IPS-20b (cell line): ENCODE data around the gene FAM200B.
A peak's percentile ranks its signal among the peaks of the same experiment; 100 is the strongest.

Source experiments
- H3K27ac ChIP-seq: one replicate; pipeline ENCODE4 v1.5.1; 2013; ENCODE audit warnings: low read length
- H3K27me3 ChIP-seq: 2 replicates; pipeline ENCODE4 v1.6.1; 2013; ENCODE audit warnings: mild to moderate bottlenecking, low read length, inconsistent platforms; ENCODE audit not compliant: insufficient read depth
- H3K36me3 ChIP-seq: 2 replicates; pipeline ENCODE4 v1.6.1; 2013; ENCODE audit warnings: low read depth, mild to moderate bottlenecking, inconsistent platforms, low read length, moderate library complexity; ENCODE audit not compliant: insufficient read depth
- H3K4me1 ChIP-seq: 2 replicates; pipeline ENCODE4 v1.6.1; 2013; ENCODE audit warnings: mild to moderate bottlenecking, control low read depth, inconsistent platforms, low read length, moderate library complexity; ENCODE audit not compliant: insufficient read depth
- H3K4me3 ChIP-seq: 2 replicates; pipeline ENCODE4 v1.5.1; 2013; ENCODE audit warnings: mild to moderate bottlenecking, low read length, inconsistent platforms
- H3K9ac ChIP-seq: 2 replicates; pipeline ENCODE4 v1.6.1; 2013; ENCODE audit warnings: low read depth, mild to moderate bottlenecking, inconsistent platforms, low read length, moderate library complexity
- H3K9me3 ChIP-seq: 2 replicates; pipeline ENCODE4 v1.6.1; 2013; ENCODE audit warnings: mild to moderate bottlenecking, low read depth, low read length, inconsistent platforms; ENCODE audit not compliant: insufficient read depth

Gene FAM200B

DNA sequence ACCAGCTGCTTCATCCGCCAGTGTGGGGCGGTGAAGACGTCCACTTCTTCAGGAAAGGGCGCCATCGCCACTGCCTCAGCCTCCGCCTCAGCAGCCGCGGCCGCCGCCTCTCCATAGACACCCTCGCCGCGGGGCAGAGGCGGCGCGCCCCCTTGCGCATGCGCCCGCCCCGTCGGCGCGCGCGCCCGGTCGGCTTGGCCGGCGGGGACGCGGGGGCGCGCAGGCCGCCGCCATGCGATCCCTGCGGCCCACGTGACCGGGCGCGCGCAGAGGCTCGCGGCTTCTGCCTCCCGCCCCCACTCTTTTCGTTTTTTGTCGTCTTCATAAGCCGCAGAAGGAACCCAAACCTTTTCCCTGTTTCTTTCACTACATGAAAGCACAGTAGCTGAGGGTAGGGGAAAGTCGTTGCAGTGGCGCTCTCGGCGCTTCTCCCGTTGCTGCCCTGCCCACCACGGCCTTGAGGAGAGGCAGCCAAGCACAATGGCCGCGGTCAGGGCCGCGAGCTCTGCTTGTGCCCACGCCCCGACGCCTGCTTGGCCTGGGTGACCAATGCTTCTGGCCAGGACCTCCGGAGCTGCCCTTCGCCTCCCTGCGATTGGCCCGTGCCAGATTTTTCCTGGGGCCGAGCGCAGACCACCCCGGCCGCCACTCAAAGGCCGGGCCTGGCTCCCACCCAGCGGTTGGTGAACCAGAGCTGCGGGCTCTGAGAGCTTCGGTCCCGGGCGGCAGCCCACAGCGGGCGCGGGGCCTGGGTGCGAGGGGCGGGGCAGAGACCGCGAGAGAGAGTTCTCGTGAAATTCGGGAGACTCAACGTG is 26.2 kb upstream of the FAM200B start, which contains the start of gene FBXL5:
FBXL5 (minus strand) TSS at position 135 of the 815 bp plus-strand sequence; CDS start at position 65, 70 bp downstream.
- H3K27me3 ChIP-seq: no peaks in the 10 kb centered on the region

DNA sequence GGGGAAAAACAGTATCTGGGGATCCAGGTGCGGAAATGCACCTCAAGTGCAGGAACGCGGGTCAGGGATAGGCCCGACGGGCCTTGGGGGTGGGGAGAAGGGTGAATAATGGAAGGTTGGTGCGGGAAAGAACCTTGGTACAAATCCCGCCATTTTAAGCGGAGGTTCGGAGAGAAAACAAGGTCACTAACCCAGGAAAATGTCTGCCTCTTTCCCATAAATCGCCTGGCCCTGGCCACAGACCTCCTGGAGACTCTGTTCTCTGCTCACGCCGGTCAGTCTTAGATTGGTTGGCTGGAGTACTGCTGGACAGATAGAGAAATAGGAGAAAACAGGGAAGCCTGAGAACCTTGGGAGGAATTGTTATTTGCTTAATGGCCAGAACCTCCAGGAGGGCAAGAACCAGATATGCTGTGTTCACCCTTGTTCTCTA is 25.6 kb upstream of the FAM200B start:
- Histone ChIP-seq H3K27ac (peak overlapping the region; percentile 99), H3K9ac (peak overlapping the region; percentile 97), H3K4me3 (peak overlapping the region; percentile 76), H3K4me1 (peaks cover 24% of the 10 kb centered on the region), H3K9me3 (no peaks in the 10 kb centered on the region), H3K27me3 (no peaks in the 10 kb centered on the region), H3K36me3 (peaks cover 12% of the 10 kb centered on the region; the same call in 1 of the 2 replicates)

More for the DNA sequence above, 26.2 kb upstream of the FAM200B start, which contains the start of gene FBXL5:
- Histone ChIP-seq H3K27ac (peak within 1 kb of the TSS; percentile 99), H3K4me3 (peak within 1 kb of the TSS; percentile 78), H3K9ac (peak within 1 kb of the TSS; percentile 97), H3K4me1 (peaks cover 24% of the 10 kb centered on the region), H3K9me3 (no peaks in the 10 kb centered on the region), H3K36me3 (peaks cover 12% of the 10 kb centered on the region; the same call in 1 of the 2 replicates)

DNA sequence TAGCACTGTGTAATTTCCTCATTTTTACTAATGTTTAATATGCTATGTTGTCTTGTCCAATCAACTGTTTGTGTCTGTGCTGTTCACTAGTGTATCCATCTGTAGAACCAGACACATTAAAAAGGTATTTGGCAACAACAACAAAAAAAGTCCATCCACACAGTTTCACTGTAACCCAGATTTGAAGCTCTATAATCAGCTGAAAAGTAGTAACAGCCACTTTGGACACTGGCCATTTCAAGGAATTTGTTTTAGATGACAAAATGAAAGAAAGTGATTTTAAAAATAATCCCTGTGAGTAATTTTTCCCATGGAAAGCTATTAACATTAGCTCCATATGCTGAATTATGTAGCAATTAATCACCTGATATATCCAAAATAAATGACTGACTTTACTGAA is 24.3 kb upstream of the FAM200B start:
- Histone ChIP-seq H3K27me3 (no peaks in the 10 kb centered on the region), H3K4me1 (peaks cover 18% of the 10 kb centered on the region), H3K9ac (no peak overlapping the region; the same call in 1 of the 2 replicates), H3K9me3 (no peaks in the 10 kb centered on the region), H3K4me3 (no peak overlapping the region), H3K27ac (no peak overlapping the region), H3K36me3 (peaks cover 12% of the 10 kb centered on the region; the same call in 1 of the 2 replicates)

DNA sequence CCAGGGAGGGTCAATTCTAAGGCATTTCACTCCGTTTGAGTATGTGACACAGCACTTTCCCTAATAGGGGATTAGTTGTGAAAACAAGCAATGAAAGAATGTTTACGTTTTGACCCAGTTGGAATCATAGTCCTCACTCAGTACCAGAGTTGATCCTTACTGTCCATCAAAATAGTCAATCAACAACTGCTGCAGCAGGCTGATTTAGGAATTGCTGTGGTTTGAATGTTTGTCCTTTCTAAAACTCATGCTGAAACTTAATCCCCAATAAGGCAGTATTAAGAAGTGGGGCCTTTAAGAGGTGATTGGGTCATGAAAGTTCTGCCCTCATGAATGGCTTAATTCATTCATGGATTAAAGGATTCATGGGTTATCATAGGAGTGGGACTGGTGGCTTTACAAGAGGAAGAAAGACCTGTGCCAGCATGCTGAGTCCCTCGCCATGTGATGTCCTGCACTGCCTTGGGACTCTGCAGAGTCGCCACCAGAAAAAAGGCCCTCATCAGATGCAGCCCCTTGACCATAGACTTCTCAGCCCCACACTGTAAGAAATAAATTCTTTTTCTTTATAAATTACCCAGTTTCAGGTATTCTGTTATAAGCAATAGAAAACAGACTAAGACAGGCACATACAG is 23.4 kb upstream of the FAM200B start:
- no peak overlapping the region for H3K4me3 ChIP-seq
- no peaks in the 10 kb centered on the region for H3K27me3 ChIP-seq
- peaks cover 13% of the 10 kb centered on the region; the same call in 1 of the 2 replicates for H3K36me3 ChIP-seq
- H3K27ac ChIP-seq: no peak overlapping the region
- no peaks in the 10 kb centered on the region for H3K9me3 ChIP-seq
- H3K4me1 ChIP-seq: peaks cover 12% of the 10 kb centered on the region
- H3K9ac ChIP-seq: no peak overlapping the region

DNA sequence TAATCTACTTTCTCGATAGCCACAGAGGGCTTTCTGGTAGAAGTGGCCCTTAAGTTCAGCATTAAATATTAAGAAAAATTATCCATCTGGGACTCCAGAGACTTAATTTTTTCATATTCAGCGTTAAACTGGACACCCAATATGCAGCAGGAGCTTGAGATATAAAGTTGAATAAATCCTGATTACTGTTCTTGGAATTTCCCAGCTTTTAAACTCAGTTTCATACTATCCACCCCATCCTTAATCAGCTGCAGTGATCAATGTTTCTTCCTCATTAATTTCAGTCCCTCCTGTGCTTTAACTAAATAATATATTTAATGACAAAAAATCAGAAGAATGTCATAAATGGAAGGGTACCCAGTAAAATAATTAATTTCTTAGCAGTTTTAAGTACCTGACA is 22.8 kb upstream of the FAM200B start:
- peaks cover 17% of the 10 kb centered on the region; the same call in 1 of the 2 replicates for H3K36me3 ChIP-seq
- H3K4me3 ChIP-seq: no peak overlapping the region
- H3K9me3 ChIP-seq: no peaks in the 10 kb centered on the region
- H3K4me1 ChIP-seq: peaks cover 7% of the 10 kb centered on the region
- no peaks in the 10 kb centered on the region for H3K27me3 ChIP-seq
- H3K9ac ChIP-seq: no peak overlapping the region
- no peak overlapping the region for H3K27ac ChIP-seq

DNA sequence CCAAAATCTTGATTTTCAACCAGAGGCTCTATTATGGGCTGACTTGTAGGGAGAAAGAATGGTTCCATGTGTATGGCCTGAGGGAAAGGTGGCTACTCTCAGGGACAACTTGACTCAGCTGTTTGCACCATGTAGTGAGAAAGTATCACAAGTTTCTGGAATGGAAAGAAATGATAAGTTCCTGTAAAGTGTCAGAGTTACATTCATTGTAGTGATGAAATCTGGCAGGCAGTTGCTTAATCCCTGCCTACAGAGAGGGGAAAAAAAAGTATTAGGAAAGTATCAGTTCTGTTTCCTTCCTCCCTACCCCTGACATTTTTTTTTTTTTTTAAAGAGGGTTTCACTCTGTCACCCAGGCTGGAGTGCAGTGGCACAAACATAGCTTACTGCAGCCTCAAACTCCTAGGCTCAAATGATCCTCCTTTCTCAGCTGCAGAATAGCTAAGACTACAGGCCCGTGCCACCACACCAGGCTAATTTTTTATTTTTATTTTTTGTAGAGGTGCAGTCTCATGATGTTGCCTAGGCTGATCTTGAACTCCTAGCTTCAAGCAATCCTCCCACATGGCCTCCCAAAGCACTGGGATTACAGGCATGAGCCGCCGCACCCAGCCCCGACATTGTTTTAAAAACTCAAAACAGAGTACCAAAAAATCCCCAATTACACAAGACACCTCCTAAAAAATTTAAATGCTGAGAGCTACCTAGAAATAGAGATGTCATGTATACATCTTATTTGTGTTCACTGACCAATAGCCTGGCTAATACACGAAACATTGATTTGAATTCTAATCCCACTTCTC is 21.7 kb upstream of the FAM200B start:
- Histone ChIP-seq H3K9ac (no peak overlapping the region), H3K4me1 (peaks cover 7% of the 10 kb centered on the region), H3K27ac (no peak overlapping the region), H3K27me3 (no peaks in the 10 kb centered on the region), H3K9me3 (no peaks in the 10 kb centered on the region), H3K4me3 (no peak overlapping the region), H3K36me3 (peaks cover 19% of the 10 kb centered on the region; the same call in 1 of the 2 replicates)

DNA sequence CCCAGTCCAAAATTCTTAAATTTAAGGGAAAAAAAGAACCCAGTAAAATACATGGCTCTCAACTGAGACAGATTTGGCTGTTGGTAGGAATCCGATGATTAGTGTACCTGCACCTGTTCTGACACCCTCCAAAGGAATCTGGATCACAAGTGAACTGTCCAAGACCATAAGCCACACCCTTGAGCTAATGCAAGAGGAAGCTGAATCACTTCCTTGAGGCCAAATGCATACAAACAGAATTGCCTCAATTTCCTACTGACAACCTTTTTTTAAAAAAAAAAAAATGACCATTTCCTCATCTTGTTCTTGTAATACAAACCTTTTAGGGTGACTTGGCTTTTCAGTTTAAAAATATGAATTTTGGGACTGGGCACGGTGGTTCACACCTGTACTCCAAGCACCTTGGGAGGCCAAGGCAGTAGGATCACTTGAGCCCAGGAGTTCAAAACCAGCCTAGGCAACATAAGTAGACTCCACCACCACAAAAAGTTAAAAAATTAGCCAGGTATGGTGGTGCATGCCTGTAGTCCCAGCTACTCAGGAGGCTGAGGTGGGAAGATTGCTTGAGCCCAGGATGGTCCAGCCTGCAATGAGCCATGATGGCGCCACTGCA is 15.8 kb upstream of the FAM200B start:
- Histone ChIP-seq H3K4me3 (no peak overlapping the region), H3K9ac (no peak overlapping the region), H3K9me3 (no peaks in the 10 kb centered on the region), H3K36me3 (peaks cover 33% of the 10 kb centered on the region), H3K4me1 (no peaks in the 10 kb centered on the region), H3K27me3 (no peaks in the 10 kb centered on the region), H3K27ac (no peak overlapping the region)

DNA sequence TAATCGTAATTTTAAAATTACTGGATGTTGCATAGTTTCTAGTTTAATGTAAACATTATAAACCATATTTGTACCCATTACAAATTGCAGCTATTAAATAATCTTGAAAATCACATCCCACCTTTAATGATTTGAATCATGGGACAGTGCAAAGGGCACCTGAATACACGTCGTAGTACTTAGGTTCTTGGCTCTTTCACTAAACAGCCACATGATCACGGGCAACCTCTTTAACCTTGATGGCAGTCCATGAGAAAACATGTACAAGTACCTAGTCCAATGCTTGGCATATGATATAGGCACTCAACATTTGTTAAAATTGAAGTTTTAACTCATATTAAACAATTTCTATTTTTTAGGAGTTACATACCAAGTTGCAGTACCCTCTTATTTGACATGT is 14.6 kb upstream of the FAM200B start:
- Histone ChIP-seq H3K27ac (no peak overlapping the region), H3K27me3 (no peaks in the 10 kb centered on the region), H3K4me1 (no peaks in the 10 kb centered on the region), H3K36me3 (peaks cover 43% of the 10 kb centered on the region), H3K9ac (no peak overlapping the region), H3K9me3 (no peaks in the 10 kb centered on the region), H3K4me3 (no peak overlapping the region)

DNA sequence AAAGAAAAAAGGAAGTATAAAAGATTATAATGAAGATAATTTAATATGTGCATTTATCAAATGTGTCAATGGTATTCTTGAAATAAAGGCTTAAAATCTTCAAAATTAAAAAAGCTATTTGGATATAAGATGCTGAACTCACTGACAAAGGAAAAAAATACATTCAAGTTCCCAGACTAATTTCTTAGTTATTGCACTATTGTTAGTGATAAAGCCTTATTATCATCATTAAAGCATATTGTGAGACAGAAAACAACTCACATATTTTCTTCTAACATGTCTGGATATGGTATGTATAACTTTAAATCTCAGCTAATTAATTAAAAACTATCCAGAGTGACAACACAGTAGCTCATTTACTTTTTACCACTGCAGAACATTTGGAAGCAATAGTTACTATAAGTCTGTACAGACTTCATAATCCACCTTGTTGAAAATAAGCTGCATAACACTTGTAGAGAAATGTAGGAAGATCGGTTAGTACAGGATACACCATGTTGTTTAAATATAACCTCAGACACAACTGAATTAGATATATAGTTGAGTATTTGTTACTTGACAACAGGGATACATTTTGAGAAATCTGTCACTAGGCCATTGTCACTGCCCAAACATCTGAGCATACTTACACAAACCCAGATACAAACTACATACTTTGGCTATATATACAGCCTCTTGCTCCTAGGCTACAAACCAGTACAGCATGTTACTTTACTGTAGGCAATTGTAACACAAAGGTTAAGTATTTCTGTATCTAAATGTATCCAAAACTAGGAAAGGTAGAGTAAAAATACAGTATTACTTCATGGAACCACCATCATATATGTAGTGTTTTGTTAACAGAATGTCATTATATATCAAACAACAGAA is 12.8 kb upstream of the FAM200B start:
- Histone ChIP-seq H3K36me3 (peaks cover 42% of the 10 kb centered on the region), H3K4me1 (no peaks in the 10 kb centered on the region), H3K9ac (no peak overlapping the region), H3K4me3 (no peak overlapping the region), H3K27me3 (no peaks in the 10 kb centered on the region), H3K9me3 (no peaks in the 10 kb centered on the region), H3K27ac (no peak overlapping the region)

DNA sequence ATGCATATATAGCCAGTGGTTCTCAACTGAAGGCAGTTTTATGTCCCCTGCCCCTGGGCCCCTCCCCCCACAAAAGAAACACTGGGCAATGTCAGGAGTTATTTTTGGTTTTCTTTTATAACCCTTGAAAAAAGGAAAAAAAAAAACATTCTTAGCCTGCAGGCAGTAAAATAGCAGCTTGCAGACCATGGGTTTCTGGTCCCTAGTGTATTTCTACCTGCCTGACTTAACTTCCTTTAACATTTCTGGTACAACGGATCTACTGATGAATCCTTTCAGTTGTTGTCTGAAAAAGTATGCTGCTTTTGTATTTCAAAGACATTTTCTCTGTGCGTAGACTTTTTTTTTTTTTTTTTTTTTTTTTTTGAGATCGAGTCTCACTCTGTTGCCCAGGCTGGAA is 11.1 kb upstream of the FAM200B start:
- no peak overlapping the region for H3K4me3 ChIP-seq
- no peaks in the 10 kb centered on the region for H3K4me1 ChIP-seq
- no peaks in the 10 kb centered on the region for H3K27me3 ChIP-seq
- no peaks in the 10 kb centered on the region for H3K9me3 ChIP-seq
- no peak overlapping the region for H3K27ac ChIP-seq
- H3K36me3 ChIP-seq: peaks cover 34% of the 10 kb centered on the region
- H3K9ac ChIP-seq: no peak overlapping the region
